Gastroesophageal sphincter (tissue), 4 donors: ENCODE data around the gene FAM163B. TPM values are rescaled to one million over a fixed set of nuclear protein-coding genes. Genes with fewer than 3 reads are reported as not detected.

Experiments
- ATAC-seq: fragments of 150-250 bp; one replicate; pipeline ENCODE4 v1.9.1; 2016; ENCODE audit warnings: mild to moderate bottlenecking, moderate library complexity
- H3K27ac ChIP-seq, 4 donors: fragments of 200-600 bp; sonication (generic) in 3 of 4; 1 replicate in 3 of 4; 2 replicates in 1 of 4; pipeline ENCODE4 v1.5.1; 2016 to 2019
- H3K27me3 ChIP-seq: fragments of 200-600 bp; sonication (generic); one replicate; pipeline ENCODE4 v1.5.1; 2019
- H3K36me3 ChIP-seq, 2 donors: fragments of 200-600 bp; sonication (generic); one replicate each; pipeline ENCODE4 v1.5.1; 2019; ENCODE audit warnings: control low read depth in 1 of 2
- H3K4me1 ChIP-seq, 3 donors: fragments of 200-600 bp; sonication (generic); 1 replicate in 2 of 3; 2 replicates in 1 of 3; pipeline ENCODE4 v1.5.1; 2016 to 2019; ENCODE audit warnings: control low read depth in 2 of 3
- H3K4me3 ChIP-seq, 2 donors: fragments of 200-600 bp; sonication (generic); one replicate each; pipeline ENCODE4 v1.5.1; 2019; ENCODE audit warnings: mild to moderate bottlenecking in 1 of 2, moderate library complexity in 1 of 2
- H3K9me3 ChIP-seq, 3 donors: fragments of 200-600 bp; sonication (generic); one replicate each; pipeline ENCODE4 v1.5.1; 2017 to 2019; ENCODE audit warnings: control low read depth in 2 of 3
- CTCF ChIP-seq, 4 experiments: fragments of 200-600 bp in 2 of 4; fragments of 450-650 bp in 2 of 4; sonication (generic) in 1 of 4; IDR thresholded peaks; one replicate each; pipeline ENCODE4 v1.5.1; 2017 to 2019; ENCODE audit warnings: antibody characterized with exemption in 4 of 4, mild to moderate bottlenecking in 2 of 4, moderate library complexity in 2 of 4
- EP300 ChIP-seq: sonication (generic); formaldehyde crosslinking; IDR thresholded peaks from one replicate; pipeline ENCODE4 v1.6.1; 2017; ENCODE audit warnings: antibody characterized with exemption, mild to moderate bottlenecking
- POLR2A ChIP-seq, 2 donors: fragments of 450-650 bp; IDR thresholded peaks; one replicate each; pipeline ENCODE4 v1.6.1; 2017; ENCODE audit warnings: antibody characterized with exemption in 2 of 2, mild to moderate bottlenecking in 2 of 2, moderate library complexity in 1 of 2
- POLR2AphosphoS5 ChIP-seq: sonication (generic); formaldehyde crosslinking; IDR thresholded peaks from one replicate; pipeline ENCODE4 v1.6.1; 2017; ENCODE audit warnings: antibody characterized with exemption
- WGBS, 2 donors: methylation state at CpG; one replicate each; pipeline ENCODE4 v1.1.5; 2018; ENCODE audit warnings: low coverage in 1 of 2; 5-methylcytosine and 5-hydroxymethylcytosine counted together
- total RNA-seq, 4 donors: library from RNA; depleted of rRNA; stranded (reverse); fragments of >200 nt; gene quantifications; one replicate each; pipeline ENCODE4 v1.1.0, GENCODE V29; 2016

Gene FAM163B
- total RNA-seq, 4 donors from 2014 or later, result not detected

GRCh38 chr9:133552236-133552635, 57.0 kb downstream of the FAM163B start:
- peaks cover 0 to 38% of the 10 kb centered on the region in 2 donors for H3K36me3 ChIP-seq
- no peak overlapping the region for H3K4me3 ChIP-seq
- no peak overlapping the region for H3K27ac ChIP-seq
- WGBS, 2 donors, result 97% methylated on average over 5 of the region's 8 CpGs; no CpG with 5 or more reads in 1 of the 2 donors
- no peak for ATAC-seq
- H3K9me3 ChIP-seq, result no peaks in the 10 kb centered on the region
- TF ChIP-seq POLR2AphosphoS5 (no peak), EP300 (no peak), CTCF (IDR thresholded peaks at IDR 0.05) (no peak), POLR2A (IDR thresholded peaks at IDR 0.05) (no peak)
- H3K27me3 ChIP-seq, result no peaks in the 10 kb centered on the region
- H3K4me1 ChIP-seq, result no peaks in the 10 kb centered on the region

GRCh38 chr9:133551446-133551845, 57.7 kb downstream of the FAM163B start:
- H3K27ac ChIP-seq, result no peak overlapping the region
- peaks cover 0 to 1% (median under 1%) of the 10 kb centered on the region in 3 donors for H3K4me1 ChIP-seq
- peaks cover 0 to 38% of the 10 kb centered on the region in 2 donors for H3K36me3 ChIP-seq
- no peak for ATAC-seq
- WGBS, 2 donors, result 59 to 94% methylated on average over 2 to 3 of the region's 7 CpGs
- no peaks in the 10 kb centered on the region for H3K9me3 ChIP-seq
- H3K27me3 ChIP-seq, result no peaks in the 10 kb centered on the region
- TF ChIP-seq POLR2A (IDR thresholded peaks at IDR 0.05) (no peak), POLR2AphosphoS5 (no peak), CTCF (IDR thresholded peaks at IDR 0.05) (no peak), EP300 (no peak)
- H3K4me3 ChIP-seq, result no peak overlapping the region

- Histone ChIP-seq H3K4me3 (no peak overlapping the region), H3K27ac (no peak overlapping the region), H3K4me1 (peaks cover 0 to 30% (median 6%) of the 10 kb centered on the region in 3 donors), H3K27me3 (no peaks in the 10 kb centered on the region), H3K9me3 (no peaks in the 10 kb centered on the region), H3K36me3 (peaks cover 0 to 11% of the 10 kb centered on the region in 2 donors)
- no peak for ATAC-seq
- TF ChIP-seq POLR2AphosphoS5 (no peak), POLR2A (IDR thresholded peaks at IDR 0.05) (no peak), EP300 (no peak), CTCF (IDR thresholded peaks at IDR 0.05) (no peak)
- 75 to 78% methylated on average over 3 to 6 of the region's 15 CpGs for WGBS, 2 donors
These were observed 62.1 kb downstream of the FAM163B start for GRCh38 chr9:133547116-133547515.

DNA sequence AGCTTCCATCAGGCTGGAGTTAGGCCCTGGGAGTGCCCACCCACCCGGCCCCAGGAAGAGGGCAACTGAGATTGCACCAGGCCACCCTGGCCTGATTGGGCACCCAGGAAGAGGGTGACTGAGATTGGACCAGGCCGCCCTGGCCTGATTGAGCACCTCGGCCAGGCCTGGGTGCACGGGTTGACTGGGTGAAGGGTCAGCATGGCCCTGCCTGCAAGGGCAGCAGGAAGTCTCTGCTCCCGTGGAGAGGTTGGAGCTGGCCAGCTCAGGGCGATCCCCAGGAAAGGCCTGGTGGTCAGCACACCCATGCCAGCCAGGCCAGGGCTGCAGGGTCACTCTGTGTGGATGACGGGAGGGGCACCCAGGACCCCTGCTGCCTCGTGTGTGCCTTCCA, 62.9 kb downstream of the FAM163B start:
- TF ChIP-seq POLR2AphosphoS5, result no peak
- Histone ChIP-seq H3K9me3 (no peaks in the 10 kb centered on the region), H3K4me1 (peaks cover 0 to 30% (median 6%) of the 10 kb centered on the region in 3 donors), H3K27me3 (no peaks in the 10 kb centered on the region), H3K27ac (peak overlapping the region in 1 of 4 donors; percentile 43), H3K4me3 (no peak overlapping the region), H3K36me3 (peaks cover 0 to 13% of the 10 kb centered on the region in 2 donors)
- no peak for ATAC-seq
- WGBS, 2 donors, result no CpG with 5 or more reads among the region's 8 CpGs

DNA sequence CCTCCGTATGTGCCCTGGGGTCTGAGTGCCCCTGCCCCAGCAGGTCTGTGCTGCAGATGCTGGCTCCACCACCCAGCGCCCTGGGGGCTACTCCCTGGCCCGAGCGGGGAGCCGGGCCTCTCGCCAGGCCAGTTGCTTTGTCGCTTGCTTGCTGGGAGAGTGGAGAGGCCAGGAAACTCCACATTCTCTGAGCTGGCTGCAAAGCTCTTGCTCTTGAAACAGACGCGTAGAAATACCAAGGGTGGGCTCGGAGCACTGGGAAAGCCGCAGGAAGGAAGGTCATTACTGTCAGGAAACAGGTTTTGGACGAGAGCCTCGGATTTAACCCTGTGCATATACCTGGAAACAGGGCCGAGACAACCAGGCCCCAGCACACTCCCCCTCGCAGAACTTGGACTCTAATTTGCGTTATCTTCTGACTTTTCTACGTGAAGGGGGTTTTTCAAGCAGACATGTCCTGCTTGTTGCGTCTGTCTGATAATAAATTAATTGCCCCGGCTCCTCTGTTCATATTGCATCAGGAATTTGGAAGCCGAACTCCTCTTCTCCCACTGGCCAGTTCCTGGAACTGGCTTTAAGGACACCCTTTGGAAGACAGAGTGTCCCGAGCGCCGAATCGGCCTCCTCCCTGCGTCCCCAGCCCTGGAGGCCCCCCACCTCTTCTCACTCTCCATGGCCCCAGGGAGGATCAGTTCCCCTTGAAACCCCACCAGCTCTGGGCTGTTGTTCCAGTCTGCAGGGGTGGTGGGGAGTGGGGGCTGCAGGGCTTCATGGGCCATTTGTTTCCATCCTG, 63.5 kb downstream of the FAM163B start:
- H3K4me1 ChIP-seq, result peaks cover 0 to 30% (median 6%) of the 10 kb centered on the region in 3 donors
- peak; percentile 75 for ATAC-seq
- no peak overlapping the region for H3K4me3 ChIP-seq
- no peak for TF ChIP-seq POLR2AphosphoS5
- TF ChIP-seq EP300, result no peak
- TF ChIP-seq CTCF (IDR thresholded peaks at IDR 0.05), result no peak
- no peak for TF ChIP-seq POLR2A (IDR thresholded peaks at IDR 0.05)
- H3K9me3 ChIP-seq, result no peaks in the 10 kb centered on the region
- WGBS, 2 donors, result 34 to 58% methylated on average over 7 to 14 of the region's 25 CpGs
- peak overlapping the region in 3 of 4 donors; percentile 43 to 62 (median 62) for H3K27ac ChIP-seq
- peaks cover 0 to 19% of the 10 kb centered on the region in 2 donors for H3K36me3 ChIP-seq
- H3K27me3 ChIP-seq, result no peaks in the 10 kb centered on the region
